HFFc6 (cell line): ENCODE data around the gene SLC44A5. TPM values are rescaled to one million over a fixed set of nuclear protein-coding genes. Genes with fewer than 3 reads are reported as not detected.
"Not testable (repeated sequence)": the region's sequence is repeated elsewhere in the genome, so short reads cannot be mapped to it uniquely, and the experiment has no call there.

Source experiments
- DNase-seq: peaks from one replicate; pipeline ENCODE4 v3.0.0-alpha.2; 2018
- H3K27ac Mint-ChIP-seq: 2 replicates; pipeline ENCODE4 v1.8.0; 2020; ENCODE audit warnings: mild to moderate bottlenecking, mixed read lengths
- H3K27me3 Mint-ChIP-seq: 2 replicates; pipeline ENCODE4 v1.8.0; 2021; ENCODE audit warnings: mild to moderate bottlenecking, moderate library complexity, mixed read lengths; ENCODE audit not compliant: insufficient read depth
- H3K36me3 Mint-ChIP-seq: 2 replicates; pipeline ENCODE4 v1.8.0; 2021; ENCODE audit warnings: low read depth, mixed read lengths
- H3K4me1 Mint-ChIP-seq: 2 replicates; pipeline ENCODE4 v1.8.0; 2020; ENCODE audit warnings: low read depth, mixed read lengths
- H3K4me3 Mint-ChIP-seq: 2 replicates; pipeline ENCODE4 v1.8.0; 2020; ENCODE audit warnings: mild to moderate bottlenecking, moderate library complexity, mixed read lengths
- H3K9me3 Mint-ChIP-seq: 2 replicates; pipeline ENCODE4 v1.8.0; 2020; ENCODE audit warnings: mild to moderate bottlenecking, mixed read lengths
- CTCF ChIP-seq: fragments of 200-600 bp; sonication (generic); IDR thresholded peaks from 2 replicates; pipeline ENCODE4 v1.5.0; 2021; ENCODE audit warnings: antibody characterized with exemption, mild to moderate bottlenecking
- total RNA-seq, 6 experiments: library from RNA; stranded (reverse); fragmentation: NEBNext Ultra II Directional; extraction: Animal tissue kit (Norgen Biotek cat#: 25700); gene quantifications; 2 replicates in 1 of 6; 3 replicates in 5 of 6; pipeline ENCODE4 v1.2.3, GENCODE V29; 2021

The SLC44A5 gene
- total RNA-seq, 6 experiments from 2014 or later: not detected

GRCh38 chr1:75482951-75483350, 128.0 kb downstream of the SLC44A5 start:
- Mint-ChIP-seq H3K9me3 (peaks cover 19% of the 10 kb centered on the region), H3K36me3 (0 out of 2 replicates have a peak, but pooled peaks cover 6% of the 10 kb centered on the region), H3K4me1 (no peaks in the 10 kb centered on the region), H3K4me3 (no peak overlapping the region), H3K27ac (no peak overlapping the region), H3K27me3 (no peaks in the 10 kb centered on the region)
- no peak for TF ChIP-seq CTCF
- DNase-seq: no peak

- not testable (repeated sequence) for H3K36me3 Mint-ChIP-seq, H3K4me3 Mint-ChIP-seq, H3K4me1 Mint-ChIP-seq, DNase-seq, H3K27ac Mint-ChIP-seq, H3K27me3 Mint-ChIP-seq
- H3K9me3 Mint-ChIP-seq: peaks cover 16% of the 10 kb centered on the region
These were observed 134.4 kb downstream of the SLC44A5 start for GRCh38 chr1:75476486-75476885.

- Mint-ChIP-seq H3K36me3 (no peaks in the 10 kb centered on the region), H3K4me3 (no peak overlapping the region), H3K9me3 (peaks cover 16% of the 10 kb centered on the region), H3K27me3 (no peaks in the 10 kb centered on the region), H3K4me1 (no peaks in the 10 kb centered on the region), H3K27ac (no peak overlapping the region)
- DNase-seq: no peak
- no peak for TF ChIP-seq CTCF
These were observed 135.2 kb downstream of the SLC44A5 start for GRCh38 chr1:75475696-75476095.

GRCh38 chr1:75472971-75473603, 137.8 kb downstream of the SLC44A5 start:
- H3K27me3 Mint-ChIP-seq: no peaks in the 10 kb centered on the region
- no peak for TF ChIP-seq CTCF
- H3K36me3 Mint-ChIP-seq: no peaks in the 10 kb centered on the region
- H3K27ac Mint-ChIP-seq: no peak overlapping the region
- peaks cover 24% of the 10 kb centered on the region for H3K9me3 Mint-ChIP-seq
- DNase-seq: no peak
- H3K4me1 Mint-ChIP-seq: no peaks in the 10 kb centered on the region
- H3K4me3 Mint-ChIP-seq: no peak overlapping the region

- H3K4me1 Mint-ChIP-seq: no peaks in the 10 kb centered on the region
These were observed 138.6 kb downstream of the SLC44A5 start for GRCh38 chr1:75472089-75472970.

More at GRCh38 chr1:75472089-75472970, 138.6 kb downstream of the SLC44A5 start:
- Mint-ChIP-seq H3K27me3 (no peaks in the 10 kb centered on the region), H3K27ac (no peak overlapping the region), H3K36me3 (no peaks in the 10 kb centered on the region), H3K9me3 (peaks cover 27% of the 10 kb centered on the region), H3K4me3 (no peak overlapping the region)
- no peak for DNase-seq
- no peak for TF ChIP-seq CTCF
